Lower leg skin (tissue), 3 donors: ENCODE measurements around the gene LILRB5.
"Not testable (repeated sequence)": the region's sequence is repeated elsewhere in the genome, so short reads cannot be mapped to it uniquely, and the experiment has no call there.

Experiments
- POLR2A ChIP-seq, 2 donors: fragments of 450-650 bp; IDR thresholded peaks; one replicate each; pipeline ENCODE4 v1.6.1; 2016 to 2017; ENCODE audit warnings: antibody characterized with exemption in 2 of 2, mild to moderate bottlenecking in 1 of 2, moderate library complexity in 1 of 2
- TF ChIP-seq, protein P1 (sequence below), 3 donors: fragments of 450-650 bp; IDR thresholded peaks; one replicate each; pipeline ENCODE4 v1.5.1; 2016; ENCODE audit warnings: antibody characterized with exemption in 3 of 3, mild to moderate bottlenecking in 3 of 3, moderate library complexity in 2 of 3

DNA sequence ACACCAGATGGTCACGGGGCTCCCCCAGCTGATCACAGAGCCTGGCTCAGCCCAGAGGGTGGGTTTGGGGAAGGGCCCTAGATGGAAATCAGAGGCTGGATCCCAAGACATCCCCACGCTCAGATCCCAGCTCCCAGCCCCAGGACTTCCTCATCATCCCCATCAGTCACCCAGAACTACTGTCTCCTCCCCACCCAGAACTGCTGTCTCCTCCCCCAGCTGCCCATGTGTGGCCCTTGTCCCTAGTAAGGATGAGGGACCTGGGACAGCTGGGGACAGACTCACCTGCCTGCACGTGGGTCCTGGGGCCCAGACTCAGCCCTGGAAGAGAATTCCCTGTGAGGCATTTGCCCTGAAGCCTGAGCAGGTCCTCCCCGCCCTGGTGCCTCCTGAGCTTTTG lies 14.8 kb downstream of the LILRB5 start:
- TF ChIP-seq POLR2A (IDR thresholded peaks at IDR 0.05): not testable (repeated sequence)
- TF ChIP-seq, protein P1, sequence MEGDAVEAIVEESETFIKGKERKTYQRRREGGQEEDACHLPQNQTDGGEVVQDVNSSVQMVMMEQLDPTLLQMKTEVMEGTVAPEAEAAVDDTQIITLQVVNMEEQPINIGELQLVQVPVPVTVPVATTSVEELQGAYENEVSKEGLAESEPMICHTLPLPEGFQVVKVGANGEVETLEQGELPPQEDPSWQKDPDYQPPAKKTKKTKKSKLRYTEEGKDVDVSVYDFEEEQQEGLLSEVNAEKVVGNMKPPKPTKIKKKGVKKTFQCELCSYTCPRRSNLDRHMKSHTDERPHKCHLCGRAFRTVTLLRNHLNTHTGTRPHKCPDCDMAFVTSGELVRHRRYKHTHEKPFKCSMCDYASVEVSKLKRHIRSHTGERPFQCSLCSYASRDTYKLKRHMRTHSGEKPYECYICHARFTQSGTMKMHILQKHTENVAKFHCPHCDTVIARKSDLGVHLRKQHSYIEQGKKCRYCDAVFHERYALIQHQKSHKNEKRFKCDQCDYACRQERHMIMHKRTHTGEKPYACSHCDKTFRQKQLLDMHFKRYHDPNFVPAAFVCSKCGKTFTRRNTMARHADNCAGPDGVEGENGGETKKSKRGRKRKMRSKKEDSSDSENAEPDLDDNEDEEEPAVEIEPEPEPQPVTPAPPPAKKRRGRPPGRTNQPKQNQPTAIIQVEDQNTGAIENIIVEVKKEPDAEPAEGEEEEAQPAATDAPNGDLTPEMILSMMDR (IDR thresholded peaks at IDR 0.05): not testable (repeated sequence)
